ENCODE results near the gene DLEU7. TPM values are rescaled to one million over a fixed set of nuclear protein-coding genes. Genes with fewer than 3 reads are reported as not detected.

The DLEU7 gene
- total and polyA plus RNA-seq, 3 donors from 2014 or later = 0.47 to 0.81 (median 0.71) TPM

DNA sequence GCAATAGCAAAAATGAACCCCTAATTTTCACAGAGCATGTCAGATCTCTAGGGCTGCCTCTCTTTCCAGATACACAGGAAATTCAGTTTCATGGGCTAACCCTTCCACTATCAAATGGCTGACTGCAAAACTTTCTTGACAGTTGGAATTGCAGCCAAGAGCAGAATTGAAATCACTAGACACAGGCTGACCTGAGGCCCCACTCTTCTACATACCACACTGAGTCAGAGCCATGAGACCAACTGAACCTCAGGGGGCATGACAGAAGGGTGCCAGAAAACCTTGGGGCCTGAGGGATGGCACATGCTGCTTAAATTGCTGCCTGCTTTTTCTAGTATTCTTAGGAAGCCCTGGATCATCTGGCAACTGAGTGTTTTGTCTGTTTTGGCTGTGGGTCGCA, 1.7 kb upstream of the DLEU7 start:
- H3K27me3 ChIP-seq = no peaks in the 10 kb centered on the region
- no peaks in the 10 kb centered on the region for H3K9me3 ChIP-seq
- peaks cover 8% of the 10 kb centered on the region for H3K4me1 ChIP-seq
- intact Hi-C loops (cut with DNase I; ENCODE audit: low total_unique reads) = no loop called here
- no peaks in the 10 kb centered on the region for H3K36me3 ChIP-seq (ENCODE audit: low read depth, missing control alignments)
- no peak for DNase-seq
- TF ChIP-seq POLR2A (IDR thresholded peaks at IDR 0.05) = no peak
- TF ChIP-seq, protein P1, sequence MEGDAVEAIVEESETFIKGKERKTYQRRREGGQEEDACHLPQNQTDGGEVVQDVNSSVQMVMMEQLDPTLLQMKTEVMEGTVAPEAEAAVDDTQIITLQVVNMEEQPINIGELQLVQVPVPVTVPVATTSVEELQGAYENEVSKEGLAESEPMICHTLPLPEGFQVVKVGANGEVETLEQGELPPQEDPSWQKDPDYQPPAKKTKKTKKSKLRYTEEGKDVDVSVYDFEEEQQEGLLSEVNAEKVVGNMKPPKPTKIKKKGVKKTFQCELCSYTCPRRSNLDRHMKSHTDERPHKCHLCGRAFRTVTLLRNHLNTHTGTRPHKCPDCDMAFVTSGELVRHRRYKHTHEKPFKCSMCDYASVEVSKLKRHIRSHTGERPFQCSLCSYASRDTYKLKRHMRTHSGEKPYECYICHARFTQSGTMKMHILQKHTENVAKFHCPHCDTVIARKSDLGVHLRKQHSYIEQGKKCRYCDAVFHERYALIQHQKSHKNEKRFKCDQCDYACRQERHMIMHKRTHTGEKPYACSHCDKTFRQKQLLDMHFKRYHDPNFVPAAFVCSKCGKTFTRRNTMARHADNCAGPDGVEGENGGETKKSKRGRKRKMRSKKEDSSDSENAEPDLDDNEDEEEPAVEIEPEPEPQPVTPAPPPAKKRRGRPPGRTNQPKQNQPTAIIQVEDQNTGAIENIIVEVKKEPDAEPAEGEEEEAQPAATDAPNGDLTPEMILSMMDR (IDR thresholded peaks at IDR 0.05) = no peak
- no peak overlapping the region for H3K4me3 ChIP-seq
- no peak overlapping the region for H3K27ac ChIP-seq
- WGBS, 2 donors = 65 to 79% methylated on average over 1 of the region's 1 CpG

DNA sequence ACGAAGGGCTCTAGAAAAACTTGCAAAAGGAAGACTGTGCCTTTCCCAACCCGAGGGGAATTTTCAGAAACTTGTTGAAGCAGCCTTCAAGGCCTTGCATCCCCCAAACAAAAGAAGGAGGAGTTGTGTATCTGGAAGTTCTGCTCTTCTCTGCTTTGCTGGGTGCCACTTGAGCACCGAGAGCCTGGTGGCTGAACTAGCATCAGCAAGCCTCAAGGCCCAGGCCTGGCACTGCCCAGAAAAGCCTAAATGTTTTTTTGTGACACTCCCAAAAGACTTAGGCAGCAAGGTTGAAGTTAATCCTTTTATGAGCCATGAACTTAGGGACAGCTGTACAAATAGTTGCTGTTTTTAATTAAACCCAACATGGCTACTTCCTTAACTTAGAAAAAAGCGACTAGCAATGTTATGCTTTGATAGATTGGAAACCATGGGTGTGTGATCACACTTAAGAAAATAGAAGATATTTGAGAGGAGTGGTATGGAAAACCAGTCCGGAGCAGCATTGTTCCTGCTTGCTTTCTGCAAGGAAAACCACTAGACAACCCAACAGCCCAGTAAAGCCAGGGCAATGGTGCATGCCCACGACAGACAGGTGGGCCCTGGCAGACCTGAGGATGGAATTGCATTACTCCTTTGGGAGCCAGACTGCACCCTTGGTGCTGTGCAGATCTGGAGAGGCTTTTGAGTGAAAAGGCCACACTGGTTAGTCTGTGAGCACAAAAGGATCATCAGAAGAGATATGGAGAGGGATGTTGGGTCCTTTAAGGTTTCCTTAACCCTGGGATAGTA, 788 bp upstream of the DLEU7 start:
- Histone ChIP-seq H3K4me1 (peaks cover 8% of the 10 kb centered on the region), H3K36me3 (ENCODE audit: low read depth, missing control alignments) (no peaks in the 10 kb centered on the region), H3K4me3 (peak overlapping the region in 1 of 2 donors; percentile 24), H3K9me3 (no peaks in the 10 kb centered on the region), H3K27ac (no peak overlapping the region), H3K27me3 (no peaks in the 10 kb centered on the region)
- intact Hi-C loops (cut with DNase I; ENCODE audit: low total_unique reads) = no loop called here
- no peak for TF ChIP-seq POLR2A (IDR thresholded peaks at IDR 0.05)
- TF ChIP-seq, protein P1 (IDR thresholded peaks at IDR 0.05) = no peak
- DNase-seq = no peak
- WGBS, 2 donors = 54 to 64% methylated on average over 6 of the region's 6 CpGs

DNA sequence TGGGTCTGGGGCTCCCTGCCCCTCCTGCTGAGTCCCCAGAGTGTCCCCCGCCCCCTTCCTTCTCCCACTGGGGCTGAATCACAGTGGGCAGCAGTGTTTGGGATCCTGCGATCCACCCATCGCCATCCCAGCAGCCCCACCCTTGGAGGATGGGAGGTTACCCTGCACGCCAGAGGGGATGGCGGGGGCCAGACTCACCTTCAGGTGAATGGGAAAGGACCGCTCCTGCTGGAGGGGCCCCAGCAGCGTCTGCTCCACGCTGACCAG, 569 bp downstream of the DLEU7 start:
- WGBS, 2 donors = 36 to 40% methylated on average over 1 to 8 of the region's 8 CpGs
- Histone ChIP-seq H3K36me3 (ENCODE audit: low read depth, missing control alignments) (no peaks in the 10 kb centered on the region), H3K4me3 (peak overlapping the region; percentile 24 to 37), H3K9me3 (no peaks in the 10 kb centered on the region), H3K27me3 (no peaks in the 10 kb centered on the region), H3K4me1 (peaks cover 8% of the 10 kb centered on the region), H3K27ac (no peak overlapping the region)
- intact Hi-C loops (cut with DNase I; ENCODE audit: low total_unique reads) = no loop called here
- TF ChIP-seq POLR2A (IDR thresholded peaks at IDR 0.05) = no peak
- TF ChIP-seq, protein P1 (IDR thresholded peaks at IDR 0.05) = no peak
- no peak for DNase-seq

DNA sequence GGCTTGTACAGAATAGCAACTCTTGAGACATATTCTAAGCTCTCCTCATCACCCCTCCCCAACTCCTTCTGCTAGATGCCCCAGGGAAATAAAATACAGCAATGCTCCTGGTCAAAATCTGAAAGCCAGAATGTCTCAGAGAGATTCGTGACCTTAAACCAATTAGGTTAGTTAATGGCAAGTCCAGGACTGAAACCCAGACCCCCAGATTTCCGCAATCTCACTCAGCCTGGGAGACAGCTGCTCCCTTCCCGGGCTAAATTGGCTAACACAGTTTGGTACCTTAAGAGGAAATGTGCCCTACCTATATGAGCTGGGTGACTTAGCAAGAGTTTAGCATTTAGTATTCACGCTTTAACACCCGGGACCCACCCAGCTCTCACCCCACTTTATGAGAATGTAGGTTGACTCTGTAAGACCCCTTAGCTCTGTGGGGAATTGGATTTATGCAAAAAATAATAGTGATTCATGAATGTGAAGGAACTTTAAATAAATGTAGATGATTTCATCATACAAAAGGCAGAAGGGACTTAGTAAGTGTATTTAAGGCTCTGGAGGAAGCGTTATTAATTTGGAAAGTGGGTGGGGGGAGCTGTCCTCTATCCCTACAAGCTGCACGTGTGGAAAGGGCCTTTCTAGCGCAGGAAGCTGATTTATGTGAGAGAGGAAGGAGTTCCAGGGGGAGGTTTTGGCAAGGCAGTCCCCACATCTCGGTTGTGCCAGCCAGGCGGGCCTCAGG, 1.1 kb downstream of the DLEU7 start:
- no peak for DNase-seq
- TF ChIP-seq, protein P1 (IDR thresholded peaks at IDR 0.05) = no peak
- no peak for TF ChIP-seq POLR2A (IDR thresholded peaks at IDR 0.05)
- Histone ChIP-seq H3K4me3 (peak overlapping the region in 1 of 2 donors; percentile 24), H3K27ac (no peak overlapping the region), H3K9me3 (no peaks in the 10 kb centered on the region), H3K36me3 (ENCODE audit: low read depth, missing control alignments) (no peaks in the 10 kb centered on the region), H3K27me3 (no peaks in the 10 kb centered on the region), H3K4me1 (peaks cover 8% of the 10 kb centered on the region)
- intact Hi-C loops (cut with DNase I; ENCODE audit: low total_unique reads) = no loop called here
- WGBS, 2 donors = 51 to 54% methylated on average over 10 of the region's 10 CpGs

Measured in testis (tissue), 3 donors.